ENCODE results near the gene RFNG.

- no peak for TF ChIP-seq EZH2 (IDR thresholded peaks at IDR 0.05)
- TF ChIP-seq, protein P1, sequence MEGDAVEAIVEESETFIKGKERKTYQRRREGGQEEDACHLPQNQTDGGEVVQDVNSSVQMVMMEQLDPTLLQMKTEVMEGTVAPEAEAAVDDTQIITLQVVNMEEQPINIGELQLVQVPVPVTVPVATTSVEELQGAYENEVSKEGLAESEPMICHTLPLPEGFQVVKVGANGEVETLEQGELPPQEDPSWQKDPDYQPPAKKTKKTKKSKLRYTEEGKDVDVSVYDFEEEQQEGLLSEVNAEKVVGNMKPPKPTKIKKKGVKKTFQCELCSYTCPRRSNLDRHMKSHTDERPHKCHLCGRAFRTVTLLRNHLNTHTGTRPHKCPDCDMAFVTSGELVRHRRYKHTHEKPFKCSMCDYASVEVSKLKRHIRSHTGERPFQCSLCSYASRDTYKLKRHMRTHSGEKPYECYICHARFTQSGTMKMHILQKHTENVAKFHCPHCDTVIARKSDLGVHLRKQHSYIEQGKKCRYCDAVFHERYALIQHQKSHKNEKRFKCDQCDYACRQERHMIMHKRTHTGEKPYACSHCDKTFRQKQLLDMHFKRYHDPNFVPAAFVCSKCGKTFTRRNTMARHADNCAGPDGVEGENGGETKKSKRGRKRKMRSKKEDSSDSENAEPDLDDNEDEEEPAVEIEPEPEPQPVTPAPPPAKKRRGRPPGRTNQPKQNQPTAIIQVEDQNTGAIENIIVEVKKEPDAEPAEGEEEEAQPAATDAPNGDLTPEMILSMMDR (IDR thresholded peaks at IDR 0.05) = no peak
Measured at GRCh38 chr17:82059272-82060000, 7.8 kb upstream of the RFNG start.

All from neural progenitor cell (in vitro differentiated cells).